HepG2 (cell line): ENCODE data around the gene FBXO24. TPM values are rescaled to one million over a fixed set of nuclear protein-coding genes. Genes with fewer than 3 reads are reported as not detected.
A peak's percentile ranks its signal among the peaks of the same experiment; 100 is the strongest.

ENCODE experiments used
- ATRX ChIP-seq: sonication (generic); formaldehyde crosslinking; IDR thresholded peaks from 2 replicates; pipeline ENCODE4 v1.4.0; 2020; ENCODE audit warnings: missing genetic modification reagents, borderline replicate concordance
- FOXA3 ChIP-seq: IDR thresholded peaks from 2 replicates; pipeline ENCODE4 v1.6.1; 2016; ENCODE audit warnings: missing genetic modification reagents, missing compliant biosample characterization
- TOE1 ChIP-seq: sonication (generic); formaldehyde crosslinking; IDR thresholded peaks from 2 replicates; pipeline ENCODE4 v1.4.0; 2020; ENCODE audit warnings: mild to moderate bottlenecking, missing genetic modification reagents
- ZNF546 ChIP-seq: sonication (generic); formaldehyde crosslinking; conservative IDR thresholded peaks from 2 replicates; pipeline ENCODE4 v1.8.1; 2023; ENCODE audit warnings: mild to moderate bottlenecking, missing genetic modification reagents
- ZNF781 ChIP-seq: sonication (generic); formaldehyde crosslinking; IDR thresholded peaks from 2 replicates; pipeline ENCODE4 v1.5.1; 2020; ENCODE audit warnings: borderline replicate concordance, mild to moderate bottlenecking, missing genetic modification reagents; ENCODE audit errors: not compliant biosample characterization
- polyA plus RNA-seq, 8 experiments: library from polyadenylated mRNA; depleted of rRNA in 3 of 8; stranded (reverse) in 7 of 8; unstranded in 1 of 8; fragments of >200 nt; fragmentation: Illumina TruSeq in 4 of 8; extraction: Trizol in 4 of 8; gene quantifications; 2 replicates each; pipeline versions ENCODE4 v1.2.1 to v1.2.3, GENCODE V29; 2011 to 2016; ENCODE audit warnings: low read depth in 4 of 8, missing spikeins in 1 of 8, mixed read lengths in 1 of 8; ENCODE audit not compliant: insufficient read depth in 1 of 8
- total RNA-seq, 5 experiments: library from RNA; depleted of rRNA; stranded (reverse); fragments of >200 nt; fragmentation: Illumina TruSeq; extraction: Trizol; gene quantifications; 2 replicates each; pipeline ENCODE4 v1.2.3, GENCODE V29; 2016; ENCODE audit warnings: low read depth in 1 of 5
- TF ChIP-seq, protein P1 (sequence below): sonication (generic); formaldehyde crosslinking; conservative IDR thresholded peaks from 2 replicates; pipeline ENCODE4 v1.4.0; 2020; ENCODE audit warnings: missing genetic modification reagents
- TF ChIP-seq, protein P2 (sequence below): sonication (generic); formaldehyde crosslinking; IDR thresholded peaks from 2 replicates; pipeline ENCODE4 v1.5.1; 2020; ENCODE audit warnings: missing genetic modification reagents, mild to moderate bottlenecking, borderline replicate concordance
- TF ChIP-seq, protein P3 (sequence below): IDR thresholded peaks from 2 replicates; pipeline ENCODE4 v1.6.1; 2018; ENCODE audit warnings: missing genetic modification reagents
- TF ChIP-seq, protein P4 (sequence below): sonication (generic); formaldehyde crosslinking; IDR thresholded peaks from 2 replicates; pipeline ENCODE4 v1.4.0; 2020; ENCODE audit warnings: missing genetic modification reagents
- TF ChIP-seq, protein P5 (sequence below): IDR thresholded peaks from 2 replicates; pipeline ENCODE4 v1.4.0; 2020; ENCODE audit warnings: mild to moderate bottlenecking, missing genetic modification reagents
- TF ChIP-seq, protein P6 (sequence below): IDR thresholded peaks from 2 replicates; pipeline ENCODE4 v1.6.1; 2016; ENCODE audit warnings: low read depth, missing genetic modification reagents, missing compliant biosample characterization

Gene FBXO24
- total and polyA plus RNA-seq, 2 of the 13 experiments (the other 11 are each of a cell fraction or from before 2014, with no cell fraction given) = 0.20 to 0.55 TPM

DNA sequence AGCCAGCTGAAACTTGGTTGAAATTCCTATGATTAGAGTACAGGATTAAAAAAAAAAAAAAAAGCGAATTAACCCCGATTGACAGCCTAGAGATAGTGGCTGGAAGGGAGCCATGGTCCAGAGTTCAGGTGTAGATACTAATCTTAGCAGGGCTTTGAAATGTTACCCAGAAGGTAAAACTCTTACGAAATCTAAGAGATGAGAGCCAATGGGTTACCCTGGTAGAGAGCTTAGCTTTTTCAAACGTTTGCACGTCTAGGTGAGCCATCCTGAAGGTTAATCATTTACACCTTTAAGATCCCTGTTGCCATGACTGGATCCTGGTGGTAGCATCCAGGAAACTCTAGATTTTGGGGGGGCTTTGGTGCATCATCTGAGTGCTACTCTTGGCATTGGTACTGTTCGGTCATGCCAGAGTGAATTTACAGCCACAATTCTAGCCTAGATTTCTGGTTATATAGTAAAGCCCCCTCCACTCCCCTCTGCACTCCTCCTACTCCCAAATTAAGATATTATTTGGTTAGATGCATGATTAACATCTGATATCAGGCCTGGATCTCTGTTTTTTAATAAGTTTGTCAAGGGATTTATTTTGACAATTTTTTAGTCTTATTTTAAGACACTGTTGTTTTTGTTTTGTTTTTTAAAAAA lies 45.9 kb upstream of the FBXO24 start (continued):
- TF ChIP-seq ATRX (CRISPR knock-in tag) (no peak), ZNF781 (CRISPR knock-in tag) (no peak), ZNF546 (CRISPR knock-in tag) (no peak), FOXA3 (CRISPR knock-in tag) (0 out of 2 replicates have a peak, but pooled peaks have one; percentile 48), TOE1 (CRISPR knock-in tag) (no peak)
- TF ChIP-seq, protein P1, sequence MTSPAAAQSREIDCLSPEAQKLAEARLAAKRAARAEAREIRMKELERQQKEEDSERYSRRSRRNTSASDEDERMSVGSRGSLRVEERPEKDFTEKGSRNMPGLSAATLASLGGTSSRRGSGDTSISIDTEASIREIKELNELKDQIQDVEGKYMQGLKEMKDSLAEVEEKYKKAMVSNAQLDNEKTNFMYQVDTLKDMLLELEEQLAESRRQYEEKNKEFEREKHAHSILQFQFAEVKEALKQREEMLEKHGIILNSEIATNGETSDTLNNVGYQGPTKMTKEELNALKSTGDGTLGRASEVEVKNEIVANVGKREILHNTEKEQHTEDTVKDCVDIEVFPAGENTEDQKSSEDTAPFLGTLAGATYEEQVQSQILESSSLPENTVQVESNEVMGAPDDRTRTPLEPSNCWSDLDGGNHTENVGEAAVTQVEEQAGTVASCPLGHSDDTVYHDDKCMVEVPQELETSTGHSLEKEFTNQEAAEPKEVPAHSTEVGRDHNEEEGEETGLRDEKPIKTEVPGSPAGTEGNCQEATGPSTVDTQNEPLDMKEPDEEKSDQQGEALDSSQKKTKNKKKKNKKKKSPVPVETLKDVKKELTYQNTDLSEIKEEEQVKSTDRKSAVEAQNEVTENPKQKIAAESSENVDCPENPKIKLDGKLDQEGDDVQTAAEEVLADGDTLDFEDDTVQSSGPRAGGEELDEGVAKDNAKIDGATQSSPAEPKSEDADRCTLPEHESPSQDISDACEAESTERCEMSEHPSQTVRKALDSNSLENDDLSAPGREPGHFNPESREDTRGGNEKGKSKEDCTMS (CRISPR knock-in tag) = no peak
- TF ChIP-seq, protein P2, sequence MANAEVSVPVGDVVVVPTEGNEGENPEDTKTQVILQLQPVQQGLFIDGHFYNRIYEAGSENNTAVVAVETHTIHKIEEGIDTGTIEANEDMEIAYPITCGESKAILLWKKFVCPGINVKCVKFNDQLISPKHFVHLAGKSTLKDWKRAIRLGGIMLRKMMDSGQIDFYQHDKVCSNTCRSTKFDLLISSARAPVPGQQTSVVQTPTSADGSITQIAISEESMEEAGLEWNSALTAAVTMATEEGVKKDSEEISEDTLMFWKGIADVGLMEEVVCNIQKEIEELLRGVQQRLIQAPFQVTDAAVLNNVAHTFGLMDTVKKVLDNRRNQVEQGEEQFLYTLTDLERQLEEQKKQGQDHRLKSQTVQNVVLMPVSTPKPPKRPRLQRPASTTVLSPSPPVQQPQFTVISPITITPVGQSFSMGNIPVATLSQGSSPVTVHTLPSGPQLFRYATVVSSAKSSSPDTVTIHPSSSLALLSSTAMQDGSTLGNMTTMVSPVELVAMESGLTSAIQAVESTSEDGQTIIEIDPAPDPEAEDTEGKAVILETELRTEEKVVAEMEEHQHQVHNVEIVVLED (CRISPR knock-in tag) = peak; percentile 35; the same call in 1 of the 2 replicates
- TF ChIP-seq, protein P3, sequence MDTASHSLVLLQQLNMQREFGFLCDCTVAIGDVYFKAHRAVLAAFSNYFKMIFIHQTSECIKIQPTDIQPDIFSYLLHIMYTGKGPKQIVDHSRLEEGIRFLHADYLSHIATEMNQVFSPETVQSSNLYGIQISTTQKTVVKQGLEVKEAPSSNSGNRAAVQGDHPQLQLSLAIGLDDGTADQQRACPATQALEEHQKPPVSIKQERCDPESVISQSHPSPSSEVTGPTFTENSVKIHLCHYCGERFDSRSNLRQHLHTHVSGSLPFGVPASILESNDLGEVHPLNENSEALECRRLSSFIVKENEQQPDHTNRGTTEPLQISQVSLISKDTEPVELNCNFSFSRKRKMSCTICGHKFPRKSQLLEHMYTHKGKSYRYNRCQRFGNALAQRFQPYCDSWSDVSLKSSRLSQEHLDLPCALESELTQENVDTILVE (CRISPR knock-in tag) = no peak
- TF ChIP-seq, protein P4, sequence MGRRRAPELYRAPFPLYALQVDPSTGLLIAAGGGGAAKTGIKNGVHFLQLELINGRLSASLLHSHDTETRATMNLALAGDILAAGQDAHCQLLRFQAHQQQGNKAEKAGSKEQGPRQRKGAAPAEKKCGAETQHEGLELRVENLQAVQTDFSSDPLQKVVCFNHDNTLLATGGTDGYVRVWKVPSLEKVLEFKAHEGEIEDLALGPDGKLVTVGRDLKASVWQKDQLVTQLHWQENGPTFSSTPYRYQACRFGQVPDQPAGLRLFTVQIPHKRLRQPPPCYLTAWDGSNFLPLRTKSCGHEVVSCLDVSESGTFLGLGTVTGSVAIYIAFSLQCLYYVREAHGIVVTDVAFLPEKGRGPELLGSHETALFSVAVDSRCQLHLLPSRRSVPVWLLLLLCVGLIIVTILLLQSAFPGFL = no peak
- TF ChIP-seq, protein P5, sequence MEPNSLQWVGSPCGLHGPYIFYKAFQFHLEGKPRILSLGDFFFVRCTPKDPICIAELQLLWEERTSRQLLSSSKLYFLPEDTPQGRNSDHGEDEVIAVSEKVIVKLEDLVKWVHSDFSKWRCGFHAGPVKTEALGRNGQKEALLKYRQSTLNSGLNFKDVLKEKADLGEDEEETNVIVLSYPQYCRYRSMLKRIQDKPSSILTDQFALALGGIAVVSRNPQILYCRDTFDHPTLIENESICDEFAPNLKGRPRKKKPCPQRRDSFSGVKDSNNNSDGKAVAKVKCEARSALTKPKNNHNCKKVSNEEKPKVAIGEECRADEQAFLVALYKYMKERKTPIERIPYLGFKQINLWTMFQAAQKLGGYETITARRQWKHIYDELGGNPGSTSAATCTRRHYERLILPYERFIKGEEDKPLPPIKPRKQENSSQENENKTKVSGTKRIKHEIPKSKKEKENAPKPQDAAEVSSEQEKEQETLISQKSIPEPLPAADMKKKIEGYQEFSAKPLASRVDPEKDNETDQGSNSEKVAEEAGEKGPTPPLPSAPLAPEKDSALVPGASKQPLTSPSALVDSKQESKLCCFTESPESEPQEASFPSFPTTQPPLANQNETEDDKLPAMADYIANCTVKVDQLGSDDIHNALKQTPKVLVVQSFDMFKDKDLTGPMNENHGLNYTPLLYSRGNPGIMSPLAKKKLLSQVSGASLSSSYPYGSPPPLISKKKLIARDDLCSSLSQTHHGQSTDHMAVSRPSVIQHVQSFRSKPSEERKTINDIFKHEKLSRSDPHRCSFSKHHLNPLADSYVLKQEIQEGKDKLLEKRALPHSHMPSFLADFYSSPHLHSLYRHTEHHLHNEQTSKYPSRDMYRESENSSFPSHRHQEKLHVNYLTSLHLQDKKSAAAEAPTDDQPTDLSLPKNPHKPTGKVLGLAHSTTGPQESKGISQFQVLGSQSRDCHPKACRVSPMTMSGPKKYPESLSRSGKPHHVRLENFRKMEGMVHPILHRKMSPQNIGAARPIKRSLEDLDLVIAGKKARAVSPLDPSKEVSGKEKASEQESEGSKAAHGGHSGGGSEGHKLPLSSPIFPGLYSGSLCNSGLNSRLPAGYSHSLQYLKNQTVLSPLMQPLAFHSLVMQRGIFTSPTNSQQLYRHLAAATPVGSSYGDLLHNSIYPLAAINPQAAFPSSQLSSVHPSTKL (CRISPR knock-in tag) = peak; percentile 70
- TF ChIP-seq, protein P6, sequence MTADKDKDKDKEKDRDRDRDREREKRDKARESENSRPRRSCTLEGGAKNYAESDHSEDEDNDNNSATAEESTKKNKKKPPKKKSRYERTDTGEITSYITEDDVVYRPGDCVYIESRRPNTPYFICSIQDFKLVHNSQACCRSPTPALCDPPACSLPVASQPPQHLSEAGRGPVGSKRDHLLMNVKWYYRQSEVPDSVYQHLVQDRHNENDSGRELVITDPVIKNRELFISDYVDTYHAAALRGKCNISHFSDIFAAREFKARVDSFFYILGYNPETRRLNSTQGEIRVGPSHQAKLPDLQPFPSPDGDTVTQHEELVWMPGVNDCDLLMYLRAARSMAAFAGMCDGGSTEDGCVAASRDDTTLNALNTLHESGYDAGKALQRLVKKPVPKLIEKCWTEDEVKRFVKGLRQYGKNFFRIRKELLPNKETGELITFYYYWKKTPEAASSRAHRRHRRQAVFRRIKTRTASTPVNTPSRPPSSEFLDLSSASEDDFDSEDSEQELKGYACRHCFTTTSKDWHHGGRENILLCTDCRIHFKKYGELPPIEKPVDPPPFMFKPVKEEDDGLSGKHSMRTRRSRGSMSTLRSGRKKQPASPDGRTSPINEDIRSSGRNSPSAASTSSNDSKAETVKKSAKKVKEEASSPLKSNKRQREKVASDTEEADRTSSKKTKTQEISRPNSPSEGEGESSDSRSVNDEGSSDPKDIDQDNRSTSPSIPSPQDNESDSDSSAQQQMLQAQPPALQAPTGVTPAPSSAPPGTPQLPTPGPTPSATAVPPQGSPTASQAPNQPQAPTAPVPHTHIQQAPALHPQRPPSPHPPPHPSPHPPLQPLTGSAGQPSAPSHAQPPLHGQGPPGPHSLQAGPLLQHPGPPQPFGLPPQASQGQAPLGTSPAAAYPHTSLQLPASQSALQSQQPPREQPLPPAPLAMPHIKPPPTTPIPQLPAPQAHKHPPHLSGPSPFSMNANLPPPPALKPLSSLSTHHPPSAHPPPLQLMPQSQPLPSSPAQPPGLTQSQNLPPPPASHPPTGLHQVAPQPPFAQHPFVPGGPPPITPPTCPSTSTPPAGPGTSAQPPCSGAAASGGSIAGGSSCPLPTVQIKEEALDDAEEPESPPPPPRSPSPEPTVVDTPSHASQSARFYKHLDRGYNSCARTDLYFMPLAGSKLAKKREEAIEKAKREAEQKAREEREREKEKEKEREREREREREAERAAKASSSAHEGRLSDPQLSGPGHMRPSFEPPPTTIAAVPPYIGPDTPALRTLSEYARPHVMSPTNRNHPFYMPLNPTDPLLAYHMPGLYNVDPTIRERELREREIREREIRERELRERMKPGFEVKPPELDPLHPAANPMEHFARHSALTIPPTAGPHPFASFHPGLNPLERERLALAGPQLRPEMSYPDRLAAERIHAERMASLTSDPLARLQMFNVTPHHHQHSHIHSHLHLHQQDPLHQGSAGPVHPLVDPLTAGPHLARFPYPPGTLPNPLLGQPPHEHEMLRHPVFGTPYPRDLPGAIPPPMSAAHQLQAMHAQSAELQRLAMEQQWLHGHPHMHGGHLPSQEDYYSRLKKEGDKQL = 0 out of 2 replicates have a peak, but pooled peaks have one; percentile 27
